IMR-90 (cell line): ENCODE measurements around the gene SLC4A7. TPM values are rescaled to one million over a fixed set of nuclear protein-coding genes. Genes with fewer than 3 reads are reported as not detected.

Experiments used
- ATAC-seq: fragments of 200-7000 bp; cut with Tn5 transposase; 2 replicates; pipeline ENCODE4 v1.9.1; 2020; ENCODE audit warnings: low read depth, mild to moderate bottlenecking, moderate library complexity
- BruUV-seq: library from RNA; stranded (reverse); fragments of 400-500 nt; replicated peaks from 2 replicates; lab custom pipeline; 2021; lab: Mats Ljungman, UMichigan
- CTCF ChIA-PET: fragments of 300-600 bp; formaldehyde crosslinking; extraction: SDS; loops from one replicate; lab custom pipeline; 2021; ENCODE audit warnings: antibody characterized with exemption; lab: Yijun Ruan, JAX
- POLR2A ChIA-PET: fragments of 300-600 bp; sonication (Branson Sonifier 250); formaldehyde crosslinking; loops from one replicate; lab custom pipeline; 2022; ENCODE audit warnings: antibody characterized with exemption; ENCODE audit not compliant: unreplicated experiment; lab: Charles Lee
- DNase-seq: peaks from one replicate; pipeline ENCODE4 v3.0.0; 2013
- H2AFZ ChIP-seq: replicated peaks from 2 replicates; pipeline ENCODE3; 2013; ENCODE audit warnings: low read length, mild to moderate bottlenecking; ENCODE audit not compliant: poor library complexity
- H2AK5ac ChIP-seq: 2 replicates; pipeline ENCODE4 v1.6.1; 2013; ENCODE audit warnings: low read depth, low read length, inconsistent platforms
- H2AK9ac ChIP-seq: replicated peaks from 2 replicates; pipeline ENCODE3; 2013; ENCODE audit warnings: mild to moderate bottlenecking, low read depth, low read length, moderate library complexity; ENCODE audit not compliant: poor library complexity
- H2BK120ac ChIP-seq: 2 replicates; pipeline ENCODE4 v1.6.1; 2013; ENCODE audit warnings: low read depth, low read length, inconsistent platforms
- H2BK15ac ChIP-seq: 3 replicates; pipeline ENCODE4 v1.6.1; 2013; ENCODE audit warnings: low read depth, low read length, inconsistent platforms
- H2BK20ac ChIP-seq: 2 replicates; pipeline ENCODE4 v1.6.1; 2013; ENCODE audit warnings: low read depth, mild to moderate bottlenecking, inconsistent platforms, low read length, moderate library complexity
- H2BK5ac ChIP-seq: 2 replicates; pipeline ENCODE4 v1.6.1; 2013; ENCODE audit warnings: mild to moderate bottlenecking, low read depth, low read length, inconsistent platforms; ENCODE audit not compliant: poor library complexity, severe bottlenecking
- H3K14ac ChIP-seq: replicated peaks from 2 replicates; pipeline ENCODE4 v1.6.1; 2013; ENCODE audit warnings: low read depth, low read length, inconsistent platforms
- H3K18ac ChIP-seq: 2 replicates; pipeline ENCODE4 v1.6.1; 2013; ENCODE audit warnings: low read depth, low read length, control low read depth
- H3K23ac ChIP-seq: 2 replicates; pipeline ENCODE4 v1.6.1; 2013; ENCODE audit warnings: low read depth, low read length, inconsistent platforms
- H3K27ac ChIP-seq: 2 replicates; pipeline ENCODE4 v1.5.1; 2013; ENCODE audit warnings: mild to moderate bottlenecking, control low read depth, low read length; ENCODE audit not compliant: insufficient read depth
- H3K27me3 ChIP-seq: 2 replicates; pipeline ENCODE4 v1.6.1; 2013; ENCODE audit warnings: low read length; ENCODE audit not compliant: control insufficient read depth, insufficient read depth
- H3K36me3 ChIP-seq: 2 replicates; pipeline ENCODE4 v1.6.1; 2013; ENCODE audit warnings: low read length, mixed read lengths; ENCODE audit not compliant: control insufficient read depth, insufficient read depth
- H3K4ac ChIP-seq: 2 replicates; pipeline ENCODE4 v1.6.1; 2013; ENCODE audit warnings: low read depth, low read length, inconsistent platforms
- H3K4me1 ChIP-seq: 2 replicates; pipeline ENCODE4 v1.6.1; 2013; ENCODE audit warnings: low read length, mixed read lengths; ENCODE audit not compliant: control insufficient read depth, insufficient read depth
- H3K4me2 ChIP-seq: 2 replicates; pipeline ENCODE4 v1.6.1; 2013; ENCODE audit warnings: low read depth, mild to moderate bottlenecking, control low read depth, low read length, moderate library complexity
- H3K4me3 ChIP-seq: 2 replicates; pipeline ENCODE4 v1.5.1; 2013; ENCODE audit warnings: low read depth, mild to moderate bottlenecking, control low read depth, low read length, moderate library complexity; ENCODE audit not compliant: insufficient read depth
- H3K56ac ChIP-seq: 2 replicates; pipeline ENCODE4 v1.6.1; 2013; ENCODE audit warnings: low read length, inconsistent platforms; ENCODE audit not compliant: insufficient read depth; ENCODE audit errors: extremely low read depth
- H3K79me1 ChIP-seq, 2 experiments: 2 replicates each; pipeline ENCODE4 v1.6.1; 2013; ENCODE audit warnings: low read length in 2 of 2, inconsistent platforms in 1 of 2, low read depth in 1 of 2
- H3K9ac ChIP-seq: 2 replicates; pipeline ENCODE4 v1.6.1; 2013; ENCODE audit warnings: low read depth, low read length, control low read depth
- H3K9me1 ChIP-seq: 2 replicates; pipeline ENCODE4 v1.6.1; 2013; ENCODE audit warnings: low read length, inconsistent platforms; ENCODE audit not compliant: insufficient read depth
- H3K9me3 ChIP-seq: 2 replicates; pipeline ENCODE4 v1.6.1; 2013; ENCODE audit warnings: low read length; ENCODE audit not compliant: control insufficient read depth, insufficient read depth
- H4K20me1 ChIP-seq: 2 replicates; pipeline ENCODE4 v1.6.1; 2013; ENCODE audit warnings: low read length, inconsistent platforms; ENCODE audit not compliant: insufficient read depth
- H4K5ac ChIP-seq: 2 replicates; pipeline ENCODE4 v1.6.1; 2013; ENCODE audit warnings: mild to moderate bottlenecking, low read depth, low read length, control low read depth
- H4K8ac ChIP-seq, 2 experiments: 2 replicates each; pipeline ENCODE4 v1.6.1; 2013; ENCODE audit warnings: low read depth in 2 of 2, low read length in 2 of 2, control low read depth in 1 of 2, inconsistent platforms in 1 of 2
- H4K91ac ChIP-seq: 2 replicates; pipeline ENCODE4 v1.6.1; 2013; ENCODE audit warnings: low read depth, low read length, inconsistent platforms; ENCODE audit not compliant: insufficient read depth
- BHLHE40 ChIP-seq: fragments of 150-350 bp; IDR thresholded peaks from 2 replicates; pipeline ENCODE4 v1.6.1; 2016; ENCODE audit warnings: mild to moderate bottlenecking, low read depth, low read length
- CEBPB ChIP-seq: IDR thresholded peaks from 2 replicates; pipeline ENCODE4 v1.6.1; 2012; ENCODE audit warnings: low read depth, low read length, improper control_type of control experiment
- CHD1 ChIP-seq: IDR thresholded peaks from 2 replicates; pipeline ENCODE4 v1.6.1; 2012; ENCODE audit warnings: low read depth, low read length, improper control_type of control experiment
- CTCF ChIP-seq: conservative IDR thresholded peaks from 2 replicates; pipeline ENCODE4 v1.5.1; 2012; ENCODE audit warnings: mild to moderate bottlenecking, low read depth, low read length, improper control_type of control experiment
- FOS ChIP-seq: fragments of 150-350 bp; IDR thresholded peaks from 2 replicates; pipeline ENCODE4 v1.6.1; 2016; ENCODE audit warnings: low read depth, low read length
- MAFK ChIP-seq: IDR thresholded peaks from 2 replicates; pipeline ENCODE4 v1.6.1; 2012; ENCODE audit warnings: low read depth, low read length, improper control_type of control experiment
- MXI1 ChIP-seq: IDR thresholded peaks from 2 replicates; pipeline ENCODE4 v1.6.1; 2012; ENCODE audit warnings: low read depth, mild to moderate bottlenecking, low read length, moderate library complexity, borderline replicate concordance
- NFE2L2 ChIP-seq: fragments of 150-350 bp; IDR thresholded peaks from 2 replicates; pipeline ENCODE4 v1.6.1; 2016; ENCODE audit warnings: low read depth, mild to moderate bottlenecking, low read length
- POLR2A ChIP-seq: IDR thresholded peaks from 2 replicates; pipeline ENCODE4 v1.6.1; 2012; ENCODE audit warnings: mild to moderate bottlenecking, low read depth, low read length
- RAD21 ChIP-seq: IDR thresholded peaks from 2 replicates; pipeline ENCODE4 v1.6.1; 2012; ENCODE audit warnings: low read length, improper control_type of control experiment
- RCOR1 ChIP-seq: IDR thresholded peaks from 2 replicates; pipeline ENCODE4 v1.6.1; 2012; ENCODE audit warnings: mild to moderate bottlenecking, low read length, improper control_type of control experiment; ENCODE audit not compliant: insufficient replicate concordance
- RFX5 ChIP-seq: IDR thresholded peaks from 2 replicates; pipeline ENCODE4 v1.8.0; 2012; ENCODE audit warnings: low read depth, mild to moderate bottlenecking, low read length, moderate library complexity
- SMC3 ChIP-seq: fragments of 150-350 bp; IDR thresholded peaks from 2 replicates; pipeline ENCODE4 v1.6.1; 2016; ENCODE audit warnings: low read depth, mild to moderate bottlenecking, antibody characterized with exemption, low read length, moderate library complexity
- USF2 ChIP-seq: fragments of 150-350 bp; IDR thresholded peaks from 2 replicates; pipeline ENCODE4 v1.6.1; 2017; ENCODE audit warnings: mild to moderate bottlenecking, antibody characterized with exemption, low read length, low read depth
- WGBS, 2 experiments: methylation state at CpG; one replicate each; pipeline versions ENCODE4 v1.1.5 to v1.1.7; 2013; ENCODE audit warnings: missing lambda C conversion rate in 2 of 2; ENCODE audit not compliant: insufficient read length in 1 of 2; ENCODE audit errors: extremely low coverage in 2 of 2; 5-methylcytosine and 5-hydroxymethylcytosine counted together
- dilution Hi-C: fragments of 300-500 bp; cut with HindIII; formaldehyde crosslinking; loops from one replicate; pipeline ENCODE4 v1.14.3; 2018; ENCODE audit warnings: low sequenced_read_pairs; ENCODE audit not compliant: unreplicated experiment
- in situ Hi-C: fragments of 300-500 bp; cut with MboI; formaldehyde crosslinking; loops from 3 replicates; pipeline ENCODE4 v1.14.3; 2019; ENCODE audit warnings: low sequenced_read_pairs, inconsistent platforms, mixed read lengths
- intact Hi-C: fragments of 100-400 bp; cut with micrococcal nuclease; formaldehyde crosslinking; loops from 2 replicates; pipeline ENCODE4 v1.10.0; 2022
- polyA plus RNA-seq, 3 experiments: library from polyadenylated mRNA; depleted of rRNA; stranded (reverse); fragments of >200 nt; gene quantifications; 2 replicates each; pipeline ENCODE4 v1.2.3, GENCODE V29; 2012; ENCODE audit warnings: low replicate concordance in 1 of 3
- total RNA-seq: library from RNA; depleted of rRNA; stranded (reverse); fragments of >200 nt; gene quantifications from 2 replicates; pipeline ENCODE4 v1.2.3, GENCODE V29; 2012

The SLC4A7 gene
- total and polyA plus RNA-seq, 2 of the 4 experiments (the other 2 are of a cell fraction) = 17.7 to 50.4 TPM

- no peak for TF ChIP-seq FOS
Measured at GRCh38 chr3:27507515-27508266, 23.5 kb upstream of the SLC4A7 start (continued).

- 0 out of 2 replicates have a peak, but pooled peaks have one; percentile 6 for ATAC-seq
- H3K4me2 ChIP-seq = no peak overlapping the region
- no peak overlapping the region for H2AK5ac ChIP-seq
- no peak overlapping the region for H3K23ac ChIP-seq
- no peaks in the 10 kb centered on the region for H3K36me3 ChIP-seq
- no peak overlapping the region for H4K8ac ChIP-seq
- H2AFZ ChIP-seq = no peak overlapping the region
- H2BK20ac ChIP-seq = no peak overlapping the region
- intact Hi-C loops = no loop called here
- CTCF ChIA-PET = no interaction called here
- in situ Hi-C loops = no loop called here
- no CpG with 5 or more reads among the region's 1 CpG for WGBS, 2 experiments
- no peaks in the 10 kb centered on the region for H3K79me1 ChIP-seq
- H3K18ac ChIP-seq = no peak overlapping the region
- no peak overlapping the region for H3K14ac ChIP-seq
- H4K20me1 ChIP-seq = no peaks in the 10 kb centered on the region
- no peak overlapping the region for H2BK5ac ChIP-seq
- no peak overlapping the region for H2BK15ac ChIP-seq
- peaks cover 17% of the 10 kb centered on the region for H3K4me1 ChIP-seq
- H3K9ac ChIP-seq = no peak overlapping the region
- H2BK120ac ChIP-seq = no peak overlapping the region
- H3K9me1 ChIP-seq = peaks cover 11% of the 10 kb centered on the region
- dilution Hi-C loops = no loop called here
- H3K4ac ChIP-seq = no peak overlapping the region
- H3K27ac ChIP-seq = no peak overlapping the region
- POLR2A ChIA-PET = no interaction called here
- no peak overlapping the region for H3K4me3 ChIP-seq
- H4K91ac ChIP-seq = no peak overlapping the region
- no TSS peak for BruUV-seq
- no peaks in the 10 kb centered on the region for H3K27me3 ChIP-seq
- H2AK9ac ChIP-seq = no peak overlapping the region
- DNase-seq = peak; percentile 43
- H3K56ac ChIP-seq = no peak overlapping the region
- H3K9me3 ChIP-seq = no peaks in the 10 kb centered on the region
- H4K5ac ChIP-seq = no peak overlapping the region
- no peak for TF ChIP-seq RAD21
- no peak for TF ChIP-seq POLR2A
- TF ChIP-seq MAFK = no peak
- TF ChIP-seq BHLHE40 = no peak
- TF ChIP-seq FOS = no peak
- no peak for TF ChIP-seq USF2
- no peak for TF ChIP-seq RFX5
- no peak; the same call in 1 of the 2 replicates for TF ChIP-seq CEBPB
- TF ChIP-seq SMC3 = no peak
- TF ChIP-seq MXI1 = no peak
- TF ChIP-seq RCOR1 = no peak
- no peak for TF ChIP-seq CTCF
- TF ChIP-seq CHD1 = no peak
- no peak for TF ChIP-seq NFE2L2
Measured at GRCh38 chr3:27507111-27507510, 22.9 kb upstream of the SLC4A7 start.
